Measurements from ENCODE around the gene KLK8. TPM values are rescaled to one million over a fixed set of nuclear protein-coding genes. Genes with fewer than 3 reads are reported as not detected.

Gene KLK8
- total RNA-seq, 2 donors from 2014 or later, result 1.1 TPM; not detected in 1

GRCh38 chr19:51009061-51009891, 7.9 kb upstream of the KLK8 start:
- Histone ChIP-seq H3K27me3 (ENCODE audit: control insufficient read depth, insufficient read depth, low read length, poor library complexity, severe bottlenecking) (peaks cover 19% of the 10 kb centered on the region), H3K4me3 (ENCODE audit: low read length) (no peak overlapping the region), H3K9ac (ENCODE audit: extremely low read depth, low read length, poor library complexity, severe bottlenecking) (no peak overlapping the region), H3K4me1 (ENCODE audit: control insufficient read depth, insufficient read depth, low read length) (no peaks in the 10 kb centered on the region), H3K27ac (ENCODE audit: low read depth, low read length) (no peak overlapping the region), H3K36me3 (ENCODE audit: control insufficient read depth, insufficient read depth, low read length) (no peaks in the 10 kb centered on the region), H3K9me3 (ENCODE audit: control insufficient read depth, low read length) (no peaks in the 10 kb centered on the region)
- Mint-ChIP-seq H3K27ac (no peak overlapping the region), H3K4me3 (no peak overlapping the region), H3K4me1 (no peaks in the 10 kb centered on the region), H3K9me3 (no peaks in the 10 kb centered on the region), H3K27me3 (ENCODE audit: insufficient read depth) (peaks cover 70% of the 10 kb centered on the region), H3K36me3 (ENCODE audit: low read depth) (no peaks in the 10 kb centered on the region)
- TF ChIP-seq CTCF (conservative IDR thresholded peaks at IDR 0.05), result no peak
- DNase-seq, result no peak
- WGBS, 2 experiments (ENCODE audit: insufficient coverage in 1 of 2, insufficient read length in 1 of 2), result 85 to 100% methylated on average over 2 to 18 of the region's 19 CpGs

- Histone ChIP-seq H3K27me3 (ENCODE audit: control insufficient read depth, insufficient read depth, low read length, poor library complexity, severe bottlenecking) (peaks cover 17% of the 10 kb centered on the region), H3K4me1 (ENCODE audit: control insufficient read depth, insufficient read depth, low read length) (no peaks in the 10 kb centered on the region), H3K9me3 (ENCODE audit: control insufficient read depth, low read length) (no peaks in the 10 kb centered on the region), H3K36me3 (ENCODE audit: control insufficient read depth, insufficient read depth, low read length) (no peaks in the 10 kb centered on the region), H3K4me3 (ENCODE audit: low read length) (no peak overlapping the region), H3K9ac (ENCODE audit: extremely low read depth, low read length, poor library complexity, severe bottlenecking) (no peak overlapping the region), H3K27ac (ENCODE audit: low read depth, low read length) (no peak overlapping the region)
- H3K27ac Mint-ChIP-seq, result no peak overlapping the region
- no peak overlapping the region for H3K4me3 Mint-ChIP-seq
- no peak for TF ChIP-seq CTCF (conservative IDR thresholded peaks at IDR 0.05)
- 83 to 100% methylated on average over 1 to 3 of the region's 3 CpGs for WGBS, 2 experiments (ENCODE audit: insufficient coverage in 1 of 2, insufficient read length in 1 of 2)
- H3K9me3 Mint-ChIP-seq, result no peaks in the 10 kb centered on the region
- DNase-seq, result no peak
- no peaks in the 10 kb centered on the region for H3K4me1 Mint-ChIP-seq
- no peaks in the 10 kb centered on the region for H3K36me3 Mint-ChIP-seq (ENCODE audit: low read depth)
- peaks cover 62% of the 10 kb centered on the region for H3K27me3 Mint-ChIP-seq (ENCODE audit: insufficient read depth)
Observed at GRCh38 chr19:51007488-51007887, 6.1 kb upstream of the KLK8 start.

- Histone ChIP-seq H3K36me3 (ENCODE audit: control insufficient read depth, insufficient read depth, low read length) (no peaks in the 10 kb centered on the region), H3K4me1 (ENCODE audit: control insufficient read depth, insufficient read depth, low read length) (no peaks in the 10 kb centered on the region), H3K27ac (ENCODE audit: low read depth, low read length) (no peak overlapping the region), H3K4me3 (ENCODE audit: low read length) (no peak overlapping the region), H3K9me3 (ENCODE audit: control insufficient read depth, low read length) (no peaks in the 10 kb centered on the region), H3K27me3 (ENCODE audit: control insufficient read depth, insufficient read depth, low read length, poor library complexity, severe bottlenecking) (peaks cover 17% of the 10 kb centered on the region), H3K9ac (ENCODE audit: extremely low read depth, low read length, poor library complexity, severe bottlenecking) (no peak overlapping the region)
- Mint-ChIP-seq H3K9me3 (no peaks in the 10 kb centered on the region), H3K4me1 (peaks cover 9% of the 10 kb centered on the region), H3K36me3 (ENCODE audit: low read depth) (no peaks in the 10 kb centered on the region), H3K4me3 (no peak overlapping the region), H3K27ac (no peak overlapping the region), H3K27me3 (ENCODE audit: insufficient read depth) (peaks cover 68% of the 10 kb centered on the region)
- WGBS, 2 experiments (ENCODE audit: insufficient coverage in 1 of 2, insufficient read length in 1 of 2), result 65 to 72% methylated on average over 6 to 8 of the region's 8 CpGs
- DNase-seq, result no peak
- TF ChIP-seq CTCF (conservative IDR thresholded peaks at IDR 0.05), result no peak
Observed at GRCh38 chr19:51006406-51006805, 5.0 kb upstream of the KLK8 start.

All from endodermal cell (in vitro differentiated cells).